MM.1S (cell line): Measurements from ENCODE around the gene NTRK2.

Experiments used
- DNase-seq: peaks from one replicate; pipeline ENCODE4 v3.0.0-alpha.2; 2015
- H2AFZ ChIP-seq: fragments of 300-600 bp; sonication (generic); 2 replicates; pipeline ENCODE4 v1.6.0; 2016; ENCODE audit warnings: antibody characterized with exemption, low read length
- H3F3A ChIP-seq: fragments of 300-600 bp; sonication (generic); 2 replicates; pipeline ENCODE4 v1.6.1; 2016; ENCODE audit warnings: mild to moderate bottlenecking, antibody characterized with exemption, low read length, moderate library complexity, mixed read lengths; ENCODE audit not compliant: insufficient read depth
- H3K27ac ChIP-seq: fragments of 300-600 bp; sonication (generic); 2 replicates; pipeline ENCODE4 v1.5.1; 2016; ENCODE audit warnings: mild to moderate bottlenecking, low read length
- H3K27me3 ChIP-seq: fragments of 300-600 bp; sonication (generic); replicated peaks from 2 replicates; pipeline ENCODE4 v1.6.0; 2016; ENCODE audit warnings: low read length; ENCODE audit not compliant: insufficient read depth
- H3K36me3 ChIP-seq: fragments of 300-600 bp; sonication (generic); replicated peaks from 2 replicates; pipeline ENCODE4 v1.6.1; 2016; ENCODE audit warnings: mild to moderate bottlenecking, low read length, mixed read lengths; ENCODE audit not compliant: insufficient read depth
- H3K4me1 ChIP-seq: fragments of 300-600 bp; sonication (generic); 2 replicates; pipeline ENCODE4 v1.6.1; 2016; ENCODE audit warnings: low read length, mixed read lengths
- H3K4me2 ChIP-seq: fragments of 300-600 bp; sonication (generic); 2 replicates; pipeline ENCODE4 v1.6.0; 2016; ENCODE audit warnings: low read depth, low read length
- H3K4me3 ChIP-seq: fragments of 300-600 bp; sonication (generic); 2 replicates; pipeline ENCODE4 v1.5.1; 2016; ENCODE audit warnings: low read length, mixed read lengths
- H3K79me2 ChIP-seq: fragments of 300-600 bp; sonication (generic); 2 replicates; pipeline ENCODE4 v1.6.1; 2016; ENCODE audit warnings: mixed run types, low read length, mixed read lengths
- H3K9ac ChIP-seq: fragments of 300-600 bp; sonication (generic); 2 replicates; pipeline ENCODE4 v1.6.1; 2016; ENCODE audit warnings: low read length, mixed read lengths
- H3K9me2 ChIP-seq: fragments of 300-600 bp; sonication (generic); replicated peaks from 2 replicates; pipeline ENCODE4 v1.6.1; 2016; ENCODE audit warnings: mild to moderate bottlenecking, low read length, mixed read lengths; ENCODE audit not compliant: insufficient read depth
- H3K9me3 ChIP-seq: fragments of 300-600 bp; sonication (generic); replicated peaks from 2 replicates; pipeline ENCODE4 v1.6.1; 2016; ENCODE audit warnings: mild to moderate bottlenecking, low read length, mixed read lengths; ENCODE audit not compliant: insufficient read depth
- H4K20me1 ChIP-seq: fragments of 300-600 bp; sonication (generic); 2 replicates; pipeline ENCODE4 v1.6.1; 2016; ENCODE audit warnings: mild to moderate bottlenecking, low read length, moderate library complexity, mixed read lengths; ENCODE audit not compliant: insufficient read depth
- EZH2 ChIP-seq: fragments of 300-600 bp; sonication (generic); optimal IDR thresholded peaks from 2 replicates; pipeline ENCODE3; 2017; ENCODE audit warnings: low read depth, mild to moderate bottlenecking, antibody characterized with exemption, low read length, mixed read lengths
- EZH2phosphoT487 ChIP-seq: fragments of 300-600 bp; sonication (generic); IDR thresholded peaks from 2 replicates; pipeline ENCODE4 v1.6.1; 2018; ENCODE audit warnings: antibody characterized with exemption, low read length
- TF ChIP-seq, protein P1 (sequence below): fragments of 300-600 bp; sonication (generic); IDR thresholded peaks from 2 replicates; pipeline ENCODE4 v1.5.1; 2016; ENCODE audit warnings: antibody characterized with exemption, low read length, mixed read lengths

Gene NTRK2

DNA sequence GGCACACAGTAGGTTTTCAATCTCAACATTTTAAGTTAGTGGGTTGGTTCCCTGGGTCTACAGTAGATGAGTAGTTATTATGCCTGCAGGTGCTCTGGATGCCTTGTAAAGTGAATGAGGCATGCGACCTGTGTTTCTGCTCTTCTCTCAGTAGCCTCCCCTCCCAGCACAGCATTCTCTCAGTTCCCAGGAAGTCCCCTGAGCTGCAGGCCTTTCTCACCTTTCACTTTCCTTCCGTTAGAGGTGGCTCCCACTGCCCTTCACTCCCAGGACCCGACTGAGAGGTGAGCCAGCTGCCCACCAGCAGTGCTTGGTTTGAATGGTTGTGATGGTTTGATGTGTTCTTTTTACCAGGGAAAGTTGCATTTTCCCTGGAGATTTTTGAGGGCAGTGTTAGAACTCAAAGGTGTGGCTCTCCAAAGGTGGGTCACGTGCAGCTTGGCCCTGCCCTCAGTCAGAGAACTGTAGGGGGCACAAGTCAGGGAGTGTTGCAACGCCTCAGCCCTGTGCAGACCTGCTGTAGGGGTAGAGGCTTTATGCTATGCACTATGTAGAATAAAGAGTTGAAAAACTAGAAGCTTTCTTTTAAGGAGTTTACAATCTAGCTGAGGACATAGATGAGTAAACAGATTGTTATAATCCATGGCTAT, 173.8 kb downstream of the NTRK2 start:
- no peak overlapping the region for H3K4me2 ChIP-seq
- no peak overlapping the region for H2AFZ ChIP-seq
- H3K79me2 ChIP-seq: no peaks in the 10 kb centered on the region

DNA sequence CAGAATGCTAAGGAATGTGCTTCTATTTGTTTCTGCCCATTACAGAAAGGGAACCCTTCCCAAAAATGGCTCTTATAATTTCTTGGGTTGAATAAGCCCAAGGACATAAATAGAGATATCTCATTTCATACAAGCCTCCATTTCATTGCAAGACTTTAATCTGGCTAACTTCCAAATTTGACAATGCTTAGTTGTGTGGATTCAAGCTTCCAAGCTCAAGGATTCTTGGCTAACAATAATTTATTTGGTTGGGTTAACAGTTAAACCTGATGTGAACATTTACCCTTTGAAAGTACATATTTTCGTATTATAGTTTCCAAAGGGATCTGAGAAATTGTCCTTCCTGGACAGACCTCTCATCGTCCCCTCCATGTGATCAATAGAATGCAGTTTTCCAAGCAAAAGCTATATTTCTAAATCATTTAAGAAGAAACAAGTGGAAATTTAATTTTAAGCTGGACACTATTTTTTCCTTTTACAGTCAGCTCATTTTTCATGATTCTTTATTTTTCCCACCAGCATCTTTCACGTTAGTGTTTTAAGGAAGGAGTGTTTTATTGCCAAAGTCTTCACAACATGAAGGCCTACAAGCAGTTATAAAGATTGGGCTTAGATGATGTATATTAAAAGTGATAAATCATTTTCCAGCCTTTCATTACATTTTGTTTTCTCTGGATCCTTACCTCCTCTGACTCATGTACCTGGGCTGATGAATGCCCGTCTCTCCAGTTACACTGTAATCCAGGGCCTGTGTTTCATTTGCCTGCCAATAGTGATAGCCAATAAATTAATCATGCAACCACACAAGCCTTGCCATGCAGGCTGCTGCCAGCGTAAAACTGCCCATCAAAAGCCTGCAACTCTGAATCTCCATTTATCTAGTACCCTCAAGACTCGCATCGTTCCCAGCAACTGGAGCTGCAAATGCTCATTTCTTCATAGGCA, 176.7 kb downstream of the NTRK2 start:
- Histone ChIP-seq H3K4me2 (no peak overlapping the region), H3K4me3 (no peak overlapping the region), H3K27me3 (no peaks in the 10 kb centered on the region), H3K9me2 (no peaks in the 10 kb centered on the region), H4K20me1 (no peaks in the 10 kb centered on the region), H3K36me3 (no peaks in the 10 kb centered on the region), H3K27ac (no peak overlapping the region), H2AFZ (no peak overlapping the region), H3K79me2 (no peaks in the 10 kb centered on the region), H3K9ac (no peak overlapping the region), H3K4me1 (0 out of 2 replicates have a peak, but pooled peaks cover 6% of the 10 kb centered on the region), H3K9me3 (no peaks in the 10 kb centered on the region), H3F3A (no peaks in the 10 kb centered on the region)
- no peak for DNase-seq
- TF ChIP-seq EZH2phosphoT487: no peak
- no peak for TF ChIP-seq EZH2
- TF ChIP-seq, protein P1, sequence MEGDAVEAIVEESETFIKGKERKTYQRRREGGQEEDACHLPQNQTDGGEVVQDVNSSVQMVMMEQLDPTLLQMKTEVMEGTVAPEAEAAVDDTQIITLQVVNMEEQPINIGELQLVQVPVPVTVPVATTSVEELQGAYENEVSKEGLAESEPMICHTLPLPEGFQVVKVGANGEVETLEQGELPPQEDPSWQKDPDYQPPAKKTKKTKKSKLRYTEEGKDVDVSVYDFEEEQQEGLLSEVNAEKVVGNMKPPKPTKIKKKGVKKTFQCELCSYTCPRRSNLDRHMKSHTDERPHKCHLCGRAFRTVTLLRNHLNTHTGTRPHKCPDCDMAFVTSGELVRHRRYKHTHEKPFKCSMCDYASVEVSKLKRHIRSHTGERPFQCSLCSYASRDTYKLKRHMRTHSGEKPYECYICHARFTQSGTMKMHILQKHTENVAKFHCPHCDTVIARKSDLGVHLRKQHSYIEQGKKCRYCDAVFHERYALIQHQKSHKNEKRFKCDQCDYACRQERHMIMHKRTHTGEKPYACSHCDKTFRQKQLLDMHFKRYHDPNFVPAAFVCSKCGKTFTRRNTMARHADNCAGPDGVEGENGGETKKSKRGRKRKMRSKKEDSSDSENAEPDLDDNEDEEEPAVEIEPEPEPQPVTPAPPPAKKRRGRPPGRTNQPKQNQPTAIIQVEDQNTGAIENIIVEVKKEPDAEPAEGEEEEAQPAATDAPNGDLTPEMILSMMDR: no peak

More for the DNA sequence above, 173.8 kb downstream of the NTRK2 start:
- no peak for DNase-seq
- no peaks in the 10 kb centered on the region for H3K36me3 ChIP-seq
- H3F3A ChIP-seq: no peaks in the 10 kb centered on the region
- no peak overlapping the region for H3K27ac ChIP-seq
- no peaks in the 10 kb centered on the region for H3K9me3 ChIP-seq
- H3K27me3 ChIP-seq: no peaks in the 10 kb centered on the region
- no peak overlapping the region for H3K9ac ChIP-seq
- no peak overlapping the region for H3K4me3 ChIP-seq
- H3K4me1 ChIP-seq: 0 out of 2 replicates have a peak, but pooled peaks cover 6% of the 10 kb centered on the region
- TF ChIP-seq EZH2 (no peak), EZH2phosphoT487 (no peak)
- TF ChIP-seq, protein P1: no peak
- H4K20me1 ChIP-seq: no peaks in the 10 kb centered on the region
- no peaks in the 10 kb centered on the region for H3K9me2 ChIP-seq

DNA sequence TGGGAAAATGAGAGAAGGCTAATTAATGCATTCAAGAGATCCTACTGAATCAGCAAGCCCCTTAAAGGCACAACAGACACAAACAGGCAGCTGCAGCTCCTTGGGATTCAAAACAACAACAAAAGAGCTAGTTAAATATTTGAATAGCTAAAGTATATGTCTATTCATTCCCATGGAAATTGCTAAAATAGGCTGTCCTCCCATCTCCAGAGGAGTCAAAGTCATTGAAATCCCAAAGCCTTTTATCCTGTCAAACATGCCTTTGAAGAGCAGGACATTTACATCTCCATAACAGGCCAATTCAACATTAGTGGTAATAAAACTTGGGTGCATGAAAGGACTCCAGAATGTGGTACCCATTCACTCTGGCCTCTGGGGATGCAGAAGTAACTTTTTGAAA, 177.4 kb downstream of the NTRK2 start:
- no peak for DNase-seq
- H3K4me1 ChIP-seq: 0 out of 2 replicates have a peak, but pooled peaks cover 6% of the 10 kb centered on the region
- TF ChIP-seq, protein P1: no peak
- TF ChIP-seq EZH2phosphoT487 (no peak), EZH2 (no peak)

More for the DNA sequence above, 177.4 kb downstream of the NTRK2 start:
- Histone ChIP-seq H3K36me3 (no peaks in the 10 kb centered on the region), H3K9me2 (no peaks in the 10 kb centered on the region), H2AFZ (no peak overlapping the region), H3K9ac (no peak overlapping the region), H3K9me3 (no peaks in the 10 kb centered on the region), H3K4me3 (no peak overlapping the region), H3F3A (no peaks in the 10 kb centered on the region), H3K79me2 (no peaks in the 10 kb centered on the region), H3K4me2 (no peak overlapping the region), H3K27ac (no peak overlapping the region), H4K20me1 (no peaks in the 10 kb centered on the region), H3K27me3 (no peaks in the 10 kb centered on the region)
